CD1c-positive myeloid dendritic cell (primary cell): Measurements from ENCODE around the gene ABCC1.
"Not testable (repeated sequence)": the region's sequence is repeated elsewhere in the genome, so short reads cannot be mapped to it uniquely, and the experiment has no call there.

ENCODE experiments used
- DNase-seq: peaks from one replicate; pipeline ENCODE4 v3.0.0-alpha.2; 2016; ENCODE audit errors: extremely low spot score

The ABCC1 gene

DNA sequence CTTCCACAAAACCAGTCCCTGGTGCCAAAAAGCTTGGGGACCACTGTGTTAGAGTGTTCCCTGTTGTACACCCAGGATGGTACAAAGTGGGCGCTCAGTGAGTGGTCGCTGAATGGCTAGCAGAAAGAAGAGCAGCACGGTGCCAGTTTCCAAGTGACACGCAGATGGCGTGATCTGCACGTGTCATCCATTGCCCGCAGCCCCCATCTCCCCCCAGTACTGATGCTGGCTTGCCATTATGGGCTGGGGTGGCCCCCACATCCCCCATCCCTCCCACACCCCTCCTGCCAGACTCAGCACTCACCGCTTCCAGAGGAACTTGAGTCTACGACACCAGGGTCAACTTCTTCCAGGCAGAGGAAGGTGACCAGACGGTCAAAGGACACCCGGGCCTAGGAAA, 237.4 kb downstream of the ABCC1 start:
- DNase-seq: no peak

DNA sequence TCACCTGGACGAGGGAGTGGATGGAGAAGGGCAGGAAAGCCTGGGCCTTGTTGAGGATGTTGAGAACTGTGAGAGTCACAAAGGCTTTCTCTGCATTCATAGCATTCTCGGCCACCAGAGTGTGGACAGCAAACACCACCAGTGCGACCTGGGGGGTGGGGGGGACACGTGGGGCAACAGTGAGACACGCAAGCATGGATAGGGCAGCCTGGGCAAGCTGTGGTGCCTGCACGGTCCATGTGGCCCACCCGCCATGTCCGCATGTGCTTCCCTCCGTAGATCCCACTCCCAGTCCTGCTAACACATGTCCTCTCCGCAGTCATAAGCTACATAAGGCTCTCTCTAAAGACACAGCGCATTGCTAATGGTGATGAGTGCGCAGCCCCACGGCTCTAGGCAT, 239.4 kb downstream of the ABCC1 start:
- DNase-seq: no peak

DNA sequence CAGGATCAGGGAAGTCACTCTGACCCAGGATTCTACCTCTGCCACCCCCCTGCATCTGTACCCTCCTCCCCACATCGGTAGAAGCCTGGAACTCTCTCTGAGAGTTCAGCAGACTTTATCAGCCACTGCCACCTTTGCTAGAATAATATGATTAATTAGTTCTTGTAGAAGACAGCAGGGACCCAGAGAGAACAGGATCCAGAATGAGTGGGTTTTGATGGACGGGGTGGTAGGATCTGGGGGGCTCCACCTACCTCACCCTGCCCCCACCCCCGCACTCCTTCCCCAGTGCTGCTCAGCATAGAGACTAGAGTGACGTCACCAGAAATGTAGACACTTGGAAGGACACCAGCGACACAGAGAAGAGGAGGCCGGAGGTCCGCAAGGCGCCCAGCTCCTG, 240.4 kb downstream of the ABCC1 start:
- DNase-seq: no peak

DNA sequence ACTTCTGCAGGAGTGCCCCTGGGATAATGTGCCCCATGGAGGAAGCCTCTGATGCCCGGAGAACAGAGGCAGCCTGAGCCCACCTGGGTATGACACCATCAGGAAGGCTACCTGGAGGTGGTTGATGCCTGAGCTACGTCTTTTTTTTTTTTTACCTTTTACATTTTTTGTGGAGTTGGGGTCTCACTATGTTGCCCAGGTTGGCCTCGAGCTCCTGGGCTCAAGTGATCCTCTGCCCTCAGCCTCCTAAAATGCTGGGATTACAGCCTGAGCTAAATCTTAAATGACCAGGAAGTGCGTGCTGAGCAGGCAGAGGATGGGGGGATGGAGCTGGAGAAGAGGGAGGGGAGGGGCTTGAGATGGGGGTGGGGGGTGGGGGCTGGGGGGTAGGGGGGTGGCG, 241.1 kb downstream of the ABCC1 start:
- DNase-seq: no peak

DNA sequence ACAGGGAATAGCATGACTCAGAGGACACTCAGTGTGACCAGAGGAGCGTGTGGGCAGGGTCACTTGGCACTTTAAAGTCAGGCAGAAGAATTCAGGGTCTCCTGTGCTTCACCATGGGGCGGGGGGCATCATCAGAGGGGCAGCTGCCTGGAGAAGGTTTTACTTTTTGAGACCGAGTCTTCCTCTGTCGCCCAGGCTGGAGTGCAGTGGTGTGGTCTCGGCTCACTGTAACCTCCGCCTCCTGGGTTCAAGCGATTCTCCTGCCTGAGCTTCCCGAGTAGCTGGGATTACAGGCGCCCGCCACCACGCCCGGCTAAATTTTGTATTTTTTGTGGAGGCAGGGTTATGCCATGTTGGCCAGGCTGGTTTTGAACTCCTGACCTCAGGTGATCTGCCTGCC, 241.6 kb downstream of the ABCC1 start:
- not testable (repeated sequence) for DNase-seq

DNA sequence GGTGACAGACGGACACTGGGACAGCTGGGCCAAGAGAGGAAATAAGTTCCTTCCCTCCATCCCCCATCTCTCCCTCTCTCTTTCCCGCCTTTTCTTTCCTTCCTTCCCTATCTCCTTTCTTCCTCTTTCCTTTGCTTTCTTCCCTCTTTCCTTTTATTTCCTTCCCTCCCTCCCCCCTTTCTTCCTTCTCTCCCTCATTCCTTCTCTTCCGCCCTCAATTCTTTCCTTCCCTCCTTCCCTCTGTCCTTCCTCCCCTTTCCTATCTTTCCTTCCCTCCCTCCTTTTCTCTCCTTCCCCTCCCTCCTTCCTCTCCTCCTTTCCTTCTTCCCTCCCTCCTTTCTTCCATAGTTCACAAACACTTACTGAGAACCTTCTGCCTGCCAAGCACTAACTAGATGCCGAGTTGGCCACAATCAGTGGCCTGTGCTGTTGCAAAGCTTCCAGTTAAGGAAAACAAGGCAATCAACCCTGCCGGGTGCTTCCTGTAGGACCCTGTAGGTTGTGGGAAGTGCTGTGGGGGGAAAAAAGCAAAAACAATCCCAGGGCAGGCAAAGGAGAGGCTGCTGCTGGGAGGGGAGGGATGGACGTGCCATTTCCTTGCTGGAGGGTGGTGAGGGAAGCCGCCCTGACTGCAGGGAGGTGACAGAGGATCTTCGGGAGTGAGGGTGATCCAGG, 242.2 kb downstream of the ABCC1 start:
- no peak for DNase-seq
